BLaER1 treated with 17β-estradiol and CSF1 and Interleukin-3, amounts not matched to agents 10 nM and 100 nM (cell line): ENCODE results near the gene ODAD2.

Source experiments
- H3K27ac ChIP-seq, 11 experiments: shearing (Covaris generic); formaldehyde crosslinking; 2 replicates each; pipeline ENCODE4 v1.8.1; 2022
- H3K27me3 ChIP-seq, 11 experiments: shearing (Covaris generic); formaldehyde crosslinking; 2 replicates each; pipeline ENCODE4 v1.8.1; 2022
- H3K36me3 ChIP-seq, 11 experiments: shearing (Covaris generic); formaldehyde crosslinking; 2 replicates each; pipeline ENCODE4 v1.8.1; 2022
- H3K4me1 ChIP-seq, 10 experiments: shearing (Covaris generic); formaldehyde crosslinking; 2 replicates each; pipeline ENCODE4 v1.8.1; 2022
- H3K4me2 ChIP-seq, 11 experiments: shearing (Covaris generic); formaldehyde crosslinking; 2 replicates each; pipeline ENCODE4 v1.8.1; 2022
- H3K4me3 ChIP-seq, 10 experiments: shearing (Covaris generic); formaldehyde crosslinking; 2 replicates each; pipeline ENCODE4 v1.8.1; 2022
- H3K9ac ChIP-seq, 11 experiments: shearing (Covaris generic); formaldehyde crosslinking; 2 replicates each; pipeline ENCODE4 v1.8.1; 2022
- H3K9me3 ChIP-seq, 11 experiments: shearing (Covaris generic); formaldehyde crosslinking; replicated peaks in 1 of 11; 2 replicates each; pipeline ENCODE4 v1.8.1; 2022
- H4K20me1 ChIP-seq, 11 experiments: shearing (Covaris generic); formaldehyde crosslinking; 2 replicates each; pipeline ENCODE4 v1.8.1; 2022
- Cebpa-rat ChIP-seq, 11 experiments: shearing (Covaris generic); IDR thresholded peaks; 2 replicates each; pipeline ENCODE4 v1.8.1; 2022

Gene ODAD2

DNA sequence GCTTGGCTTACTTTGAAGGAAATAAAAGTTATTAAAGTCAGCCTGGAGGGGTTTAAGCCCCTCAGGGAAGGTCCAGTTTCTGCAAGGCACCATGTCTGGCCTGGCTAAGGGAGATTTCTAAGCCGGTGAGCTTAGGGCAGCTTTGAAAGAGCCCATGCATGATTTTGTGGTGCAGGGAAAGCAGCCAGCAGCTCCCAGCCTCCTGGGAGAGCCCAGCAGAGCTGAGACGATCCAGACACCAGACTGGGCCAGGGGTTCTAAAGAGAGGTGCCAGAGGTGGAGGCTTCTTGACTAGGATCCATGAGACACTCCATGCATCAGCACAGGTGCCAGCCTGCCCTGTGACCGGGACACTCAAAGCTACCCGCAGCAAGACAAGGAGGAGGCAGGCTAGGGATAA, 193.7 kb downstream of the ODAD2 start:
- peak overlapping the region in 4 of 11 experiments; percentile 0 to 19 (median 15); a peak in 4 of 22 replicates for H3K4me2 ChIP-seq
- H3K4me3 ChIP-seq = no peak overlapping the region
- H3K9ac ChIP-seq = no peak overlapping the region
- no peaks in the 10 kb centered on the region for H3K27me3 ChIP-seq
- no peak overlapping the region for H3K27ac ChIP-seq
- H3K36me3 ChIP-seq = no peaks in the 10 kb centered on the region
- no peaks in the 10 kb centered on the region for H4K20me1 ChIP-seq
- no peak for TF ChIP-seq Cebpa-rat (IDR thresholded peaks at IDR 0.05)
- no peaks in the 10 kb centered on the region for H3K9me3 ChIP-seq
- 0 out of 20 replicates have a peak, but pooled peaks cover 0 to 7% (median 0%) of the 10 kb centered on the region in 10 experiments for H3K4me1 ChIP-seq

DNA sequence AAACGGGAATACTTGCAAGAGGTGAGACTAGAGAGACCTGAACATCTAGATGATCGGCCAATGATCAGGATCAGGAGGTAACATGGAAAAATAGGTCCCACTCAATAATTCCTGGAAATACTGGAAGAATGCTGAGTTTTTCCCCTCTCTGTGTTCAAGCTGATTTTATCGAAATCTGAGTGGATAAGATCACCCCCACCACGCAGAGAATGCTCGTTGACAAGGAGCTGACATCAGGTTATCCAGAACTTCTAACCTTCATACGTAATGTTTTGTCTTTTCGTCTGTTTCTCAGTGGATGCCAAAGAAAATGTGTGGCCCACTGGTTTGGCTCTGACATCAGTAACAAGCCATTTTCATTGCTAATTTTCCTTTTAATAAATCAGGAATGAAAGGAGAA, 194.7 kb downstream of the ODAD2 start:
- H3K9me3 ChIP-seq = no peaks in the 10 kb centered on the region
- no peak overlapping the region for H3K27ac ChIP-seq
- H3K4me1 ChIP-seq = 0 out of 20 replicates have a peak, but pooled peaks cover 0 to 7% (median 0%) of the 10 kb centered on the region in 10 experiments
- no peaks in the 10 kb centered on the region for H3K27me3 ChIP-seq
- H3K36me3 ChIP-seq = no peaks in the 10 kb centered on the region
- no peaks in the 10 kb centered on the region for H4K20me1 ChIP-seq
- TF ChIP-seq Cebpa-rat (IDR thresholded peaks at IDR 0.05) = no peak
- H3K4me3 ChIP-seq = no peak overlapping the region
- no peak overlapping the region for H3K4me2 ChIP-seq
- no peak overlapping the region for H3K9ac ChIP-seq

DNA sequence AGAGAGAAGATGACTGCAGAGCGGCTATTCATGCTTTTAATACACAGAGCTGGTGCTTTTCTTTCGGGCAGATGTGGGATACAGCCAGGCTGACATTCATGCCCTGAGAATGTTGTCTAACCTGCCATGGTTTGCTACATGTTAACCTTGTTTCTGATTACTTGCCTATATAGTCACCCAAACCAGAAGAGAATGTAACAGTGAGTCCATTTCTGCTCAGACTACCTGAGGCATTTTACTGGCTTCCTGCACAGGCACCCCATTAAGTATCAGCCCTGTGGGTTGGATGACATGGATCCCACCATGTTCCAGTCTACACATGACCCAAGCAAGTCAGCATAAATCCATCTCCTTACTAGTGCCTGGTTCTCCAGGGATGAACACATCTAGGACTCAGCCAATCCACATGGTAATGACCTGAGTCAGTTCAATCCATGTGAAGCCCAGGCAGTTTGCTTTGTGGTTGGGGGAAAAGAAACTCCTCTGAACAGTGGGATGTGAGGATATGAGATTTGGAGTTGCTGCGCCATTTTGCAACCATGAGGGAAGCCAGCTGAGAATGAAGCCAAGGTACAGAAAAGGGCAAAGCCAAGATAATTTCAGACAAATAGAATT, 197.6 kb downstream of the ODAD2 start:
- H3K9me3 ChIP-seq = no peaks in the 10 kb centered on the region
- H3K27ac ChIP-seq = no peak overlapping the region
- no peaks in the 10 kb centered on the region for H4K20me1 ChIP-seq
- H3K4me1 ChIP-seq = 0 out of 20 replicates have a peak, but pooled peaks cover 0 to 7% (median 0%) of the 10 kb centered on the region in 10 experiments
- H3K27me3 ChIP-seq = no peaks in the 10 kb centered on the region
- H3K4me2 ChIP-seq = no peak overlapping the region
- no peak for TF ChIP-seq Cebpa-rat (IDR thresholded peaks at IDR 0.05)
- H3K4me3 ChIP-seq = no peak overlapping the region
- H3K9ac ChIP-seq = no peak overlapping the region
- H3K36me3 ChIP-seq = no peaks in the 10 kb centered on the region

DNA sequence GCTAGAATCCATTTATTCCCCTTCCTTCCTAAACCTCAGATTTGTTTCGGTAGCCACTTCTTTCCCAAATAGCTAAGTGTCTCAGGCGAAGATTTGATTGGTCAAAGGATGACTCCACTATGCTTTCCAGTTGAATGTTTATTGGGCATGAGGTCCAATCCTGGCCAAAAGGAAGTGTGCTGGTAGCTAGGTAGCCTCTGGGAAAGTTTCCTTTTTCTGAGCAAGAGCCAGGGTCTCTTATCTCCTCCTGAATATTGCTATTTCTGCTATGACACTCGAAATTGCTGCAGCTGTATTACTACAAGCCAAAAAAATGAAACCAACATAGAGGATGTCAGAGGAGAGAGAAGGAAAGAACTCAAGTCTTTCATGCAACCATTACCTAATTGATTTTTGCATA, 199.8 kb downstream of the ODAD2 start:
- no peaks in the 10 kb centered on the region for H3K36me3 ChIP-seq
- no peak overlapping the region for H3K4me2 ChIP-seq
- TF ChIP-seq Cebpa-rat (IDR thresholded peaks at IDR 0.05) = no peak
- H3K9me3 ChIP-seq = peaks cover 0 to 8% (median 0%) of the 10 kb centered on the region in 11 experiments; a peak in 2 of 22 replicates
- no peaks in the 10 kb centered on the region for H4K20me1 ChIP-seq
- no peak overlapping the region for H3K4me3 ChIP-seq
- H3K27ac ChIP-seq = no peak overlapping the region
- no peaks in the 10 kb centered on the region for H3K4me1 ChIP-seq
- no peaks in the 10 kb centered on the region for H3K27me3 ChIP-seq
- H3K9ac ChIP-seq = no peak overlapping the region

DNA sequence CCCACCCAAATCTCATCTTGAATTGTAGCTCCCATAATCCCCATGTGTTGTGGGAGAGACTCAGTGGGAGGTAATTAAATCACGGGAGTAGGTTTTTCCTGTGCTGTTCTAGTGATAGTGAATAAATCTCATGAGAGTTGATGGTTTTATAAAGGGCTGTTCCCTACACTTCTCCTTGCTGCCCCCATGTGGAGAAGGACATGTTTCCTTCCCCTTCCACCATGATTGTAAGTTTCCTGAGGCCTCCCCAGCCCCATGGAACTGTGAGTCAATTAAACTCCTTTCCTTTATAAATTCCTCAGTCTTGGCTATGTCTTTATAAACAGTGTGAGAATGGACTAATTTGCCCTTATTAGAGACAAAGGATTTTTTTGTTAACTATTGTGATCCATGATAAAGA, 204.7 kb downstream of the ODAD2 start:
- no peak overlapping the region for H3K27ac ChIP-seq
- H3K9me3 ChIP-seq = peaks cover 0 to 11% (median 0%) of the 10 kb centered on the region in 11 experiments; a peak in 2 of 22 replicates
- H3K27me3 ChIP-seq = no peaks in the 10 kb centered on the region
- H3K4me1 ChIP-seq = no peaks in the 10 kb centered on the region
- H3K36me3 ChIP-seq = no peaks in the 10 kb centered on the region
- H3K9ac ChIP-seq = no peak overlapping the region
- no peak overlapping the region for H3K4me3 ChIP-seq
- no peak overlapping the region for H3K4me2 ChIP-seq
- H4K20me1 ChIP-seq = no peaks in the 10 kb centered on the region; a peak in 1 of 22 replicates
- TF ChIP-seq Cebpa-rat (IDR thresholded peaks at IDR 0.05) = no peak

DNA sequence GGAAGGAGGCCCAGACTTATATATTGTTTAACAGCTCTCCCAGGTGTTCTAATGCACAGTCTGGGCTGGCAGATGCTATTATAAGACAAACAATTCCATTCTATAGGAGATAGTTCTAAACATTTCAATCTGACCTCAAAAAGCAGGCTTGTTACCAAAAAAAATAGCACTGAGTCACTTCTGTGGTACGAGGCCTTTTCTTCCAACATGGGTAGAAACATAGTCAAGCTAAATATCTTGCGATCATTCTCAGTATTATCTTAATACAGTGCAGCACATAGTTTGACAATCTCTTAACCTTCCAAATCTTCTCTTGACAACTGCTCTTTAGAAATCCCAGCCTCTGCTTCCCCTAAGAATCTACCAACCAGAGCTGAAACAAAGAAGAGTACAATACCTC, 206.7 kb downstream of the ODAD2 start:
- no peaks in the 10 kb centered on the region for H3K36me3 ChIP-seq
- H3K4me1 ChIP-seq = no peaks in the 10 kb centered on the region
- H3K4me2 ChIP-seq = no peak overlapping the region
- H3K27ac ChIP-seq = no peak overlapping the region
- no peaks in the 10 kb centered on the region; a peak in 1 of 22 replicates for H4K20me1 ChIP-seq
- no peak overlapping the region for H3K4me3 ChIP-seq
- no peaks in the 10 kb centered on the region for H3K27me3 ChIP-seq
- H3K9me3 ChIP-seq = peaks cover 0 to 11% (median 0%) of the 10 kb centered on the region in 11 experiments; a peak in 2 of 22 replicates
- H3K9ac ChIP-seq = no peak overlapping the region
- TF ChIP-seq Cebpa-rat (IDR thresholded peaks at IDR 0.05) = no peak

DNA sequence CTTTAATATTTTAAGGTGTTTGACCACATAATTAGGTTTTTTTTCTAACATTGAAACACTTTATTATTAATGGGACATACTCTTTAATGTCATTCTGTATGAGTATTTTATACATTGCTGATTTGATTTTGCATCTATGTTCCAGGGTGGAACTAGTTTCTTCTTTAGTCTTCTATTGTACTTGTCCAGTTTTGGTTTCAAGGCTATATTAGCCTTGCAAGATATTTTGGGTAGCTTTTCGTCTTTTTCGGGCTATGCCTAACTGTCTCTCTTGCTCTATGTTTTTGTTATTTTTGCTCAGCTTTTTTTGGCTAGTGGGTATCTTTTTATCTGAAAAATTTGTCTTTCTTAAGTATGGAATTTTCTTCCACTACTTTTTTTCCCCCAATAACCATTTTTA, 214.6 kb downstream of the ODAD2 start:
- H3K27ac ChIP-seq = no peak overlapping the region
- no peak overlapping the region for H3K4me3 ChIP-seq
- TF ChIP-seq Cebpa-rat (IDR thresholded peaks at IDR 0.05) = no peak
- no peaks in the 10 kb centered on the region for H3K27me3 ChIP-seq
- H3K4me2 ChIP-seq = no peak overlapping the region
- H3K9me3 ChIP-seq = peaks cover 0 to 14% (median 9%) of the 10 kb centered on the region in 11 experiments; a peak in 18 of 22 replicates
- no peaks in the 10 kb centered on the region for H3K36me3 ChIP-seq
- H3K9ac ChIP-seq = no peak overlapping the region
- no peaks in the 10 kb centered on the region for H3K4me1 ChIP-seq
- no peaks in the 10 kb centered on the region for H4K20me1 ChIP-seq

DNA sequence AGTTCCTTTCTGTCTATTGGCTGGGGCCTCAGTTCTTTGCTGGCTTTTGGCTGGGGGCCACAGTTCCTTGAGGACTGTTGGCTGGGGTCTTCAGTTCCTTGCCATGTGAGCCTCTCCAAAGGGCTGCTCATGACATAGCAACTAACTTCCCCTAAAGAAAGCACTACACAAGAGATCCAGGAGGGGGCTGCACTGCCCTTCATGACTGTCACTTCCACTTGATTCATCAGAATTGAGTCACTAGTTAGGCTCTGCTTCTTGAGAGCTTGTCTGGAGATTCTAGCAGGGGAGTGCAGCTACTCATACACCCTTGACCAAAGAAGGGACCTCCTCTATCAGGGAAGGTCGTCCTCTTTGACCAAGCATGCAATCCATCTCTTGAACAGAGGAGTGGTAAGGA, 215.2 kb downstream of the ODAD2 start:
- H3K27me3 ChIP-seq = no peaks in the 10 kb centered on the region
- peaks cover 0 to 14% (median 9%) of the 10 kb centered on the region in 11 experiments; a peak in 18 of 22 replicates for H3K9me3 ChIP-seq
- H3K4me1 ChIP-seq = no peaks in the 10 kb centered on the region
- no peak for TF ChIP-seq Cebpa-rat (IDR thresholded peaks at IDR 0.05)
- H3K9ac ChIP-seq = no peak overlapping the region
- no peak overlapping the region for H3K4me2 ChIP-seq
- no peaks in the 10 kb centered on the region for H3K36me3 ChIP-seq
- H3K27ac ChIP-seq = no peak overlapping the region
- H3K4me3 ChIP-seq = no peak overlapping the region
- H4K20me1 ChIP-seq = no peaks in the 10 kb centered on the region

DNA sequence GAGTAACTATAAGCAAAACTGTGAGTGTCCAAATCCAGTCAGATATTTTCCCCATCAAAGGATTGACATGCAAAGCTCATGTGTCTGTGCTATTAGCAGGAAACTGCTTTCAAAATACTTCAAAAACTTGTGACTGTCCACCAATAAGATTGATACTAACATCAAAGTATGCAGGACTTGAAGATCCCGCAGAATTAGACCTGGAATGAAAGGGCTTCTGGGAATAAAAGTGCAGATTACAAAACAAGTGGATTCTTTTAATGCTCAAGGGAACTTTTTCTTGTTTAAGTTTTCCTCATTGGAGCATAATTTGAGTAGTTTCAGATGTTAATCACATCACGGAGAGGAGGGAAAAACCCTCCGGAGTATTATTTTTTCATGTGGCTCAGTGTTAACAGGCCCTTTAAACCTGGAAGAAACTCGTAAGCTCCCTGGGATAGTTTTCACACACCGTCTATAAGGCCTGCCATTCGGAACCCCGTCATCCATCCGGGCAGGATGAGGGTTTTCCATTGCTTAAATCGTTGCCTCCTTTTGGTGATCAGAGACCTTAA, 219.3 kb downstream of the ODAD2 start:
- TF ChIP-seq Cebpa-rat (IDR thresholded peaks at IDR 0.05) = no peak
- Histone ChIP-seq H3K4me1 (no peaks in the 10 kb centered on the region), H4K20me1 (no peaks in the 10 kb centered on the region), H3K9ac (no peak overlapping the region), H3K9me3 (peaks cover 0 to 14% (median 9%) of the 10 kb centered on the region in 11 experiments; a peak in 18 of 22 replicates), H3K27me3 (no peaks in the 10 kb centered on the region), H3K36me3 (no peaks in the 10 kb centered on the region), H3K4me2 (no peak overlapping the region), H3K27ac (no peak overlapping the region), H3K4me3 (no peak overlapping the region)

DNA sequence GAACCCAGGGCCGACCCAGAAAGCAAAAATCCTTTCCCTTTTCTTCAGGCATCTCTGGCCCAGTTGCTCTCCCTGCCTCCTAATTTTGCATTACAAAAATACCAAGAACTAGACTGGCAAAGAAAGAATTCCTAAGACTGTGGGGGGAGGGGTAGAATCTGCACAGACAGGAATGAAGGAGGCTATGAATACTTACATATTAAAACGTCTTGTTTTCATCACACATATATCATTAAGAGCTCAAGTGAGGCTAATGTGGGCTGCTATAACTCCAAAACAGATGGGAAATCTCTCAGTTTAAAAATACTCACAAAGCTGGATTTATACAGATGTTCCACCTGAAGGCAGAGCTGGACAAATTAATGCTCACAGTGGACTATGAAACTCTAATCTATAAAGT, 224.0 kb downstream of the ODAD2 start:
- TF ChIP-seq Cebpa-rat (IDR thresholded peaks at IDR 0.05) = no peak
- no peak overlapping the region for H3K9ac ChIP-seq
- H3K27me3 ChIP-seq = no peaks in the 10 kb centered on the region
- peaks cover 0 to 15% (median 12%) of the 10 kb centered on the region in 10 experiments; a peak in 12 of 20 replicates for H3K4me1 ChIP-seq
- no peaks in the 10 kb centered on the region for H3K36me3 ChIP-seq
- H3K9me3 ChIP-seq = no peaks in the 10 kb centered on the region
- H3K4me2 ChIP-seq = no peak overlapping the region
- H3K27ac ChIP-seq = no peak overlapping the region
- no peaks in the 10 kb centered on the region for H4K20me1 ChIP-seq
- H3K4me3 ChIP-seq = no peak overlapping the region
